GM18519 (cell line): ENCODE measurements around the gene SH3RF1.
"Not testable (repeated sequence)": the region's sequence is repeated elsewhere in the genome, so short reads cannot be mapped to it uniquely, and the experiment has no call there.

Source experiments
- ATAC-seq: cut with Tn5 transposase; IDR thresholded peaks from one replicate; pipeline ENCODE4 v1.9.1; 2021; ENCODE audit warnings: mild to moderate bottlenecking, moderate library complexity; ENCODE audit not compliant: unreplicated experiment, low FRiP score

SH3RF1 gene

DNA sequence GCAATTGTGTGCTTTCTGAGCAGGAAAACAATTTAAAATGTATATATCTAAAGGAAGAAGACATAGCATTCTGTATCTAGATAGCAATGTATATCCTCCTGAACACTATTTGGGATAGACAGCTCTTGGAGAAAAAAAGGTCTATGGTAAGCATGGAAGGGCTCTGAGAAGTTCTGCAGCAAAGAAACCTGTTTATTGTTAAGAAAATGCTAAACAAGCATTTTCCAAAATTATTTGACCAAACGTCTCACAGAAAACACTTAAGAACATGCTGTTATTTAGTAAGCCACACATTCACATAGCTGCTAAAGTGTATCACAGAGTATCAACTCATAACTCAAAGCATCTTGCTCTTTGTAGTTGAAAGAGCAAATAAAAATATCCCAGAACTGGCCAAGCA lies 67.9 kb downstream of the SH3RF1 start:
- no peak for ATAC-seq

DNA sequence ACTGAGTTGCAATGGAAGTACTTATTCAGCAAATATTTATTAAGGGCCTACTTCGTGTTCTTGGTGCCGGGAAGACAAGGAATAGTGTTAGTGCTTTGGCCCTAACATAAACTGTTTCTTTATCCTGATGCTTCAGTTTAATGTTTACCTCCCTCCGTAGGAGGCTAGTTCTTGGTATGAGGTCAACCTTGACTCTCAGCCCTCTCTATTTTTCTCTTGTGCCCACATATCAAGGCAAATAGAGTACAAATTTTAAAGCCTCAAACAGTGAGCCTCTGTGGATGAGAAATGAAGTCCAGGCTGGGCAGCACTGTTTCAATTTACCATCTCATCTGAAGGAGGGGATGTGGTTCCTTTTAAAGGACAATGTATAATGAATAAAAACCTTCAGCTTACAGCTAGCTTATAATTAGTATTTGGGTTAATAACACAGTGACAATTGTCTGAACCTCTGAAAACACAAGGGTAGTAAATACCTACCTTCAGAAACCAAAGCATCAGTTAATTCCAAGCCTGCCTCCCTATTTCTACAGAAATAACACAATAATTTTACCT lies 68.5 kb downstream of the SH3RF1 start:
- no peak for ATAC-seq

DNA sequence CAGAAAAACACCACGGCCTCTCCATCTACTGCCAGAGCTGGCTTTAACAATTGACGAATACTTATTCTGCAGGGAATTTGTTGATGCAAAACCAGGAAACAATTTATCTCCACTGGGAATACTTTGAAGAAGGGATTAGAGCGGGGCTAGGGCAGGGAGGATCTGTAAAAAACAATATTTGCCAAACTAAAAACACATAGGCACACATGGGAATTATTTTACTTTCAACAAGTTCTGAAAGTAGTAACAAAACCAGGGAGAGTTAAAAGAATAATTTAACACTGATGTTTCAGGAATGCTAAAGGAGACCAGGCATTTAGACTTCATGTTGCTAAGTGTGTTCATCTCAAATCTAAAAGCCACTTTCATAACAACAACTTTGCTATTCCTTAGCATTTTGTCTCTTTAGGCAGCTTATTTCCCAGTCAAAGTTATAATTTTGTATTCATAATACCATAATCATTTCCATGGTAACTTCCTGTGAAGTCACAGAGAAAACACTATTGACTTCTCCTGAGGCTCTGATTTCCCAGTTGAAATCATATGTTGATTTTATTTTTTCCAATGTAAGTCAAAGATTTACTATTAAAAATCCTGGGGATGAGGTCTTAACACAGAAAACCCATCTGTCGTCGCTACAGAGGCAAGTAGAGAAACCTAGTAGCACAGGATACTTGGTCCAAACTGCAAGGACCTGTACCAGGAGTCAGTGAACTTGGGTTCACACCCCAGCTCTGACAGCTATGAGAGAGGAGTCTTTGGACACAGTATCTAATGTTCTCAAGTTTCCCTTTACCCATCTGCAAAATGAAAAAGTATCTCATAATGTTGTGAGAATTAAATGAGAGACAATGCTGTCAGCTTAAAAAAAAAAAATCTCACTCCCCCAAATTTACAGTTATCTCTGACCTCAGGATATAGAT lies 69.3 kb downstream of the SH3RF1 start:
- ATAC-seq = no peak

DNA sequence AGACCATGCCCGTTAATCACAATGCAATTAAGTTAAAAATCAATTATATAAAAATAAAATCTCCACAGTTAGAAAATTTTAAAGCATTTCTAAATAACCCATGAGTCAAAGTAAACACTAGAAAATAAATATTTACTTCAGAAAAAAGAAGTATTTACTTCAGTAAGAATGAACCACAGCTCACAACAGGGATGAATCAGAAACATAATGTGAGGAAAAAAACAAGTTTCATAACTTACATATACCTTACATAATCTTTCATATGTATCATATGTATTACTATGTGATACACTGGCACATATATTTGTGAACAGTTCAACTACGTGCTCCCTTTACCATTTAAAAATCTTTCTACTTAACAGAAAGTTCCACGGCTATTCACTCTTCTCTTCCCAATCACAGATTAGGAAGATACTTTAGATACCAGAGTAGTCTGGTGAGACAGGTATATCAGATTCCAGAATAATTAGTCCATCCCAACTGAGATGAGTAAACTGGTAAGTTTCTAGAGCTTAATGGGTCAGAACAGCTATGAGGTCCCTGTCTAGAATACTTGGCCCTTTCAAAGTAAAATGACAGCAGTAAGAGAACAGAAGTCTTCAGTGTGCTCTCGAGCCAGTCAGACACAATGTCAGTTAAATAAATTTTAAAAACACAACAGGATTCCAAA lies 70.3 kb downstream of the SH3RF1 start:
- ATAC-seq = no peak

DNA sequence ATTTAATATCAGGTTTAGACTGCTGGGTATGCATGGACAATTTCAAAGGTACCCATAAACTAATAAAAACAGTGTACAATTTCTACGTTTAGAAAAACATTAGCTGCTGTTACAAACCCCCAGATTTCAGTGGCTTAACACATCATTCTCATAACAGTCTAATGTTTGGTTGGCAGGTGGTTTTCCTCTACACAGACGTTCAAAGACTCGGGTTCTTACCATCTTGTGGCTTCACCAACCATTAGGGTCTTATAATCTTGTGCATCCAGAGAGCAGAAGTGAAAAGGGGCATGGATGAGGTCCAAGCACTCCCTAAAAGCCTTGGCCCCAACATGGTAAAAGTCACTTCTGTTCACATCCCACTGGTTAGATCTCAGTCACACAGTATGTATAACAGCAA lies 71.6 kb downstream of the SH3RF1 start:
- no peak for ATAC-seq

DNA sequence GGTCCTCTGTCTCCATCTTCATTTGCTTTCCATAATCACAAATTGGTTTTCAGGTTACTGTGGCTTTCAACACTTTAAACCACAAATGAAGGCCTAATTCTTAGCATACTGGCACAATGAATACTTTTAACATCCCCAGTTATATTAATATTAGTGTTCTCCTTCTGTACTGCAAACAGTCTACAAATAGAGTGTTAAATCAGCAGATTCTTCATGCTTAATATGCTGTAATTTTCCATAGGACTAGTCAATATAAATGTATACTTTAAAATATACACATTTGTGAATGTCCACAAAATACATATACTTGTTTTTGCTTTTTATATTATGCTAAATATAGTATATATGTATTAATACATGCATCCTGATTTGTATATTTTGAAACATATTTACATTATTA lies 72.6 kb downstream of the SH3RF1 start:
- ATAC-seq = no peak

DNA sequence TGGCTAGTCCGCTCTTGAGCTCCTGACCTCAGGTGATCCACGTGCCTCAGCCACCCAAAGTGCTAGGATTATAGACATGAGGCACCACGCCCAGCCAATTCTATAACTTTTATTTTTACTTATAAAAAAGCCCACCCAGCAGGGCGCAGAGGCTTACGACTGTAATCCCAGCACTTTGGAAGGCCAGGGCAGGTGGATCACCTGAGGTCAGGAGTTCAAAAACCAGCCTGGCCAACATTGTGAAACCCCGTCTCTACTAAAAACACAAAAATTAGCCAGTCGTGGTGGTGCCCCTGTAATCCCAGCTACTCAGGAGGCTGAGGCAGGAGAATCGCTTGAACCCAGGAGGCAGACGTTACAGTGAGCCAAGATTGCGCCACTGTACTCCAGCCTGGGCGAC lies 73.5 kb downstream of the SH3RF1 start:
- ATAC-seq = not testable (repeated sequence)

DNA sequence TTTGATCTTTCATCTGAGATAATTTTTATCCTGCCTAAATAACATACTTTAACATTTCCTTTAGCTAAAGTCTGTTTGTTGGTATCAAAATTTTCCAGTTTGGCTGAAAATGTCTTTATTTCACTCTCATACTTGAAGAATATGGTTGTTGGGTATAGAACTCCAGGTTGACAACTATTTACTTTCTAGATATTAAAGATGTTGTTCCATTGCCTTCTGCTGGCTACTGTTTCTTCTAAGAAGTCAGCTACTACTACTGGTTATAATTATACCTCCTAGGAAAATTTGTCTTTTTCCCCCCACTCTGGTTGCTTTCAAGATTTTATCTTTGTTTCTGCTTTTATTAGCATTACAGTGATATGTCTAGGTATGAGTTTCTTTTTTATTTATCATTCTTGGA lies 75.7 kb downstream of the SH3RF1 start:
- ATAC-seq = no peak

DNA sequence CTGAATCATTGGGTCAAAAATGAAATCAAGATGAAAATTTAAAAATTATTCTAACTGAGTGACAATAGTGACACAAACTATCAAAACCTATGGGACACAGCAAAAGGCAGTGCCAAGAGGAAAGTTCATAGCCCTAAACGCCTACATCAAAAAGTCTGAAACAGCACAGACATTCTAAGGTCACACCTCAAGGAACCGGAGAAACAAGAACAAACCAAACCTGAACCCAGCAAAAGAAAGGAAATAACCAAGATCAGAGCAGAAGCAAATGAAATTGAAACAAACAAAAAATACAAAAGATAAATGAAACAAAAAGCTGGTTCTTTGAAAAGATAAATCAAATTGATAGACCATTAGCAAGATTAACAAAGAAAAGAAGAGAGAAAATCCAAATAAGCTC lies 80.8 kb downstream of the SH3RF1 start:
- not testable (repeated sequence) for ATAC-seq

DNA sequence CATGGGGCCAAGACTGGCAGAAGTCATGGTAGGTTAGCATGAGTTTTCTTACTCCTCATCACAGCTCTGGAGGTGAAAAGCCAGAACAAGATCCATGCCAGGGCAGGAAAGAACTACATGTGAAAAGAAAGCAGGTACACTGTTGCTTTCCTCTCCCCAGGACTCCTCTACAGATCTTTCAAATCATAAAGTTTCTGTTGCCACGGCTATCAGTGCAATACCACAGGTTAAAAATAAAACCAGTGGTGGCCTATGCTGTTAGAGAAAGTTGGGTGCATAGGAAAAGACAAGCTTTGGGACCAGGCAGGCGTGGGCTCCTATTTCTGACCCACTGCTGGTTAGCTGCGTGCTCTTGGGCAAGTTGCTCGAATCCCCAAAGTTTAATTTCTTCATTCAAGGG lies 81.4 kb downstream of the SH3RF1 start:
- ATAC-seq = no peak

DNA sequence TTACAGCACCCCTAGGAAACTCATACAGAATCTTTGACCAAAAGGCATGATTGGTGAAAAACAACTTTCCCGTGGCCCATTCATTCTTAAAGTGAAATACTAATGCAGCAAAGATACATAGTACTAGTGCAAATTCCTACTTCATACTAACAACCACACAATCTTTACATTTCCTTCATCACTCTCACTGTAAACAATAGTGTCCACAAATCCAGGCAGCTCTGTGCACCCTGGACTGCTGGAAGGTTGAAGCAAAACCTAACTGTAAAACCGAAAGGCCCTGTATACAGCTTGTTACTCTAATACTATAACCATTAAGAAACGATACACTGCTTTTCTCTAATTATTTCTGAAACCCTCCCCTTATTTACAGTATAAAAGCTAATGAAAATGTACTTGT lies 82.6 kb downstream of the SH3RF1 start:
- no peak for ATAC-seq

DNA sequence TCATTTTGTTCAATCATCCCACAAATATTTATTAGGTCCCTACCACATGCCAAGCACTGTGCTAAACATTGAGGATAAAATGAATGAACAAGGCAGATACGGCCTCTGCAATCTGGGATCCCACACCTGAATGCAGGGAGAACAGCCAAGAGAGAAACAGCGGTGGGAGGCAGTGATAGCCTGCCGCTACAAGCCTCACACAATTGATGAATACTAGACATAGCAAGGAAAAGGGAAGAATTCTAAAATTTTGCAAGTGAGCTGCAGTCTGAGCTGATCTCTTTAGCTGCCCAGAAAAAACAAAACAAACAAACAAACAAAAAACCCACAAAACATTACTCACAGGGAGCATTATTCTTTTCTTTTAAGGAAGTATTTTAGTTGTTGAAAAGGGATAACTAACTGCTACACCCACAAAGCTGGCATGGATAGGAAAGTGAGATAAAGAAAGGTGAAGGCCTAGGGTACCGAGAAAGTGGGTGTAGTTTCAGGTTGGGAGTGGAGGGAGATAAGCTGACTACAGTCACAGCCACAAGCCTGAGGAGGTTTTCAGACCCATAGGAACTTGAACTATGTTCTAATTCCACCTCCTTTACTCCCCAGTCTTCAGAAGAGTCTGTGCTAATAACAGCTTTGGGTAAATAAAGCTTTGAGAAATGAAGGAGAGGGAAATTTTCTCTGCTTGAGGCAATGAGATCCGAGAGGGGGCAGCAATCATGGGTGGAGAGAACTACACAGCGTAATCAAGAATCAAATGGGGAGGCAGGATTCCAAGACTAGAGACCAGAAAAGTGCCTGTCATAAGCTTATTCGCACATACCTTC lies 85.4 kb downstream of the SH3RF1 start:
- no peak for ATAC-seq

DNA sequence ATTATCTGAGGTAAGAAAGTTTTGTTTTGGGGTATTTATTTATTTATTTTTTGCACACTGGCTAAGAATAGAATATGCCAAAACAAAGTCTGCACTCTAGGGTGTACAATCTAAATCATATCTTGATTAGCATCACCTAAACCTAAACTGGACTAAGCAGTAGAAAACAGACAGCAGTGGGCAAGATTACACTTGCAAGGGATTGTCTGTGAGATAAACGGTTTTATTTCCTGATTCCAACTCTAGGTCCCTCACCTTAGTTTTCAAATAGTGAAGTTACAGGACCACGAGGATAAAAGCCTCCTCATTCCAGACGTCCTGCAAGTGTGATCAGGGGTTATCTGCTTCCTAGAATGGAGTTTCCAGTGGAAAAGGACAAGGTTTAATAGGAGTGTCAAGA lies 86.1 kb downstream of the SH3RF1 start:
- no peak for ATAC-seq

DNA sequence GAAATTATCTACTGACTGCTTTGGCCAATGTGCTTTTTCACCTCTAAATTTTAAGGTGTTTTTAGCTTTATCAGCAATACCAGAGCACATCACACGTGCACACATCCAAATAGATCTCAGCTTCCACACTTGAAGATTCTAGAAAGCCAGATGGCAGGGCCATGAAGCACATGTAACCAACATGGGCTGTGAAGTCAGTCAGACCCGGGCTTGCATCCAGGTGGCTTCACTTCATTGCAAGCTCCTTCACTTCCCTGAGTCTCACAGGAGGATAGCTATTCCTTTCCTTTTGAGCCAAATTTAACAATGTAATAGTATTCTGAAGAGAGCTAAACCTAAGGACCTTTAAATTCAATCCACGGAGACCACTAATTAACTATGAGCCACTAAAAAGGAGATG lies 86.5 kb downstream of the SH3RF1 start:
- no peak for ATAC-seq

DNA sequence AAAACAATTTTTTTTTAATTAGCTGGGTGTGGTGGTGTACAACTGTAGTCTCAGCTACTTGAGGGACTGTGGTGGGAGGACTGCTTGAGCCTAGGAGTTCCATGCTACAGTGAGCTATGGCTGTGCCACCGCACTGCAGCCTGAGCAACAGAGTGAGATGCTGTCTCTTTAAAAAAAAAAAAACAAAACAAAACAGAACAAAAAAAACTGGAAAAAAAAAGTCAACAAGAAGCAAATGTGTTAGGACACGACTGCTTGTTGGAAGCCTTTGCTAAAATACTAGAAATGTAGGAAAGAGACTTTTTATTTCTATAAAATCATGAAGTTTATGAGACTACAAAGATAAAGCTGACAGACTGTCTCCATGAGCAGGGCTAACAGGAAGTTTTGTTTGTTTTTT lies 87.2 kb downstream of the SH3RF1 start:
- no peak for ATAC-seq

DNA sequence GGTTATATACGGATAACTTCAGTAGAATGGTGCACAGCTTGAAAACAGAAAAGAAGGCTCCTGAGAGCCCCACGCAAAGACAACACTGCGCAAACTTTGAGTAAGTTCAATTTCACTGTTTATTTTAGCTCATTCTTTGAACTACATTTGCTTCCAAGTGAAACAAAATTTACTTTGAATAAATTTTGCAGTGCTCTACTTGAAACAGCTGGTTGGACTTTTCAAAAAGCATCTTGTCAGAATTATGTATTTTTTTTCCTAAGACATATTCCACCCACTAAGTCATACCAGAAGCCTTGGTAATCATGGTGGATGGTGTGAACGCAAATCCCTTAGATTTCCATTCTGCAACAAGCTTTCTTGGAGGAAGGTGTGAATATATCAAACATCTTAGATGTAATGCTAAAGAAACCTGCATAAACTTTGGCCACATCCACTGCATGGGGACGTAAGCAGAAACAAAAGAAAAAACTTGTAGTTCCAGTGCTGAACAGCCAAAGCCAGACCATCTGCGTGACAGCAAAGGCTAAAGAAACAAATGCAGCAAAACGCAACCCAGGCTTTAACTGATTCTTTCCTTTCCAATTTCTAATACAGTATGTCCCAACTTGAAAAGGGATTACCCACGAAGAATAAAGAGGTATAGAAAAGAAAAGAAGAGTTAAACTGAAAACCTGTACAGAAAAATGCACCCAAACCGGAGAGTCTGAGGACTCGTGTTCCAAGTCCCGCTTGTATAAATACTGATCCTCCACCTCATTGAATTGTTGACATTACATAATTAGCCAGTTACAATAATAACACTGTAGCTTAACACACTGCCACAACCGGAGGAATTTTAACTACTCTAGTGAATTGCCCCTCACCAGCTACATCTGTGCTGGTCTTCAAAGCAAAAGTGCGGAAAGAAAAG lies 90.9 kb downstream of the SH3RF1 start:
- ATAC-seq = no peak

DNA sequence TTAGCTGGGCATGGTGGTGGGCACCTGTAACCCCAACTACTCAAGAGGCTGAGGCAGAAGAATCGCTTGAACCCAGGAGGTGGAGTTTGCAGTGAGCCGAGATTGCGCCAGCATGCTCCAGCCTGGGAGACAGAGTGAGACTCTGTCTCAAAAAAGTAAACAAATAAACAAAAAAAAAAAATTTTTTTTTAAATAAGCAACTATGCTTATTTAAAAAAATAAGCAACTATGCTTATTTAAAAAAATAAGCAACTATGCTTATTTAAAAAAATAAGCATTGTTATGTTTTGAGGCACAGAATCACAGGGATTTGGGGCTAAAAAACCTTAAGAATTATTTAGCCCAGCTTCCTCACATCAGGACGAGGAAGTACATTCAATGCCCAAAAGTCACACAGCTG lies 92.7 kb downstream of the SH3RF1 start:
- not testable (repeated sequence) for ATAC-seq

DNA sequence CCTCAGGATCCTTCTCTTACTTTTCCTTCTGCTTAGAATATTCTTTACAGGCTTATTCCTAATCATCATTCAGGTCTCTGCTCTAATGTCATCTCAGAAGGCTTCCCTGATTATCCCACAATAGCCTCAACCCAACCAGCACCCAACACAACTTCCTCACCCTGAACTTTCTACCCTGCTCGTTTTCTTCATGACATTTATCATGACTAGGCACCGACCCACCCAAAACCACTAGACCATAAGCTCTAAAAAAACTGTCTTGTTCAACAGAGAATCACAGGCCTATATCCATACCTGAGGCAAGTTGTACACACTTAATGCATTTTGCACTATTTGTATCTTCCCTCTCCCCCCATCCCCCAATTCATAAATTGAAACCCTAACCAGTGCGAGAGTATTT lies 95.3 kb downstream of the SH3RF1 start:
- no peak for ATAC-seq

DNA sequence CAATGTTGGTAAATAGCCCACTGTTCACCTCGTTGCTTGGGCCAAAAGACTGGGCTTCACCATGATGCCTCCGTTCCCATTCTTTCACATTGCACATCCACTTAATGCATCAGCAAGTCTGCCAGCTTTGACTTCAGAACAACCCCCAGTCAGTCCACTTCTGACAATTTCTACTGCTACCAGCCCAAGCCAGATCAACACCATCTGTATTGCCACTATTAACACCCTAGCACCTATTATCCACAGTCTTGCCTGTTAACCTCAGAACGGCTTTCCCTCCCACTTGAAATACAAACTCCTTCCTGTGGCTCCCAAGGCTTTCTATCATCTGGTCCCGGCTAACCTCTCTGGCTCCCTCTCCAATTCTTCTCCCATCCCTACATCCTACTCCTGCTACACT lies 95.7 kb downstream of the SH3RF1 start:
- ATAC-seq = no peak

DNA sequence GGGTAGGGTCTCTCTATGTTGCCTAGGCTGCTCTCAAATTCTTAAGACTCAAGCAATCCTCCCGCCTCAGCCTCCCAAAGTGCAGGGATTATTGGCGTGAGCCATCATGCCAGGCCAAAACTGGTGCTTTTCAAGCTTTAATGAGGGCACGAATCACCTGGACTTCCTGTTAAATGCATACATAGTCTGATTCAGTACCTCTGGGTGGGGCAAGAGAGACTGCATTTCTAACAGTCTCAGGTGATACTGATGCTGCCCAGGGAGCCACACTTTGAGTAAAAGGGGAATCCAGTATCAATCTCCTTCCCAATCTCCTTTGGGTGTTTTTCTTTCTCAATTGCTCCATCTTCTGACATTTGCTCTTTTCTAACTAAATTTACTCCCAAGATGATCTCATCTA lies 96.5 kb downstream of the SH3RF1 start:
- no peak for ATAC-seq
